Thoracic aorta (tissue), 2 donors: Measurements from ENCODE around the gene ZNF44. TPM values are rescaled to one million over a fixed set of nuclear protein-coding genes. Genes with fewer than 3 reads are reported as not detected.

Source experiments
- ATAC-seq: fragments of 150-250 bp; one replicate; pipeline ENCODE4 v1.8.0; 2017; ENCODE audit warnings: low read depth; ENCODE audit not compliant: insufficient number of reproducible peaks, low FRiP score
- DNase-seq: peaks from one replicate; pipeline ENCODE4 v3.0.0-alpha.2; 2020; ENCODE audit warnings: low spot score
- H3K27ac ChIP-seq, 2 donors: fragments of 200-600 bp; sonication (generic); 1 replicate in 1 of 2; 2 replicates in 1 of 2; pipeline ENCODE4 v1.5.1; 2016; ENCODE audit warnings: mild to moderate bottlenecking in 2 of 2, moderate library complexity in 2 of 2
- H3K27me3 ChIP-seq: fragments of 200-600 bp; sonication (generic); replicated peaks from 2 replicates; pipeline ENCODE4 v1.6.0; 2016; ENCODE audit warnings: mild to moderate bottlenecking; ENCODE audit not compliant: insufficient read depth
- H3K36me3 ChIP-seq: fragments of 200-600 bp; sonication (generic); one replicate; pipeline ENCODE4 v1.5.1; 2016
- H3K4me1 ChIP-seq, 2 donors: fragments of 200-600 bp; sonication (generic); 1 replicate in 1 of 2; 2 replicates in 1 of 2; pipeline versions ENCODE4 v1.5.1 to v1.6.0; 2016; ENCODE audit warnings: low read depth in 2 of 2, mild to moderate bottlenecking in 1 of 2; ENCODE audit not compliant: control insufficient read depth in 1 of 2
- H3K4me3 ChIP-seq: fragments of 200-600 bp; sonication (generic); 2 replicates; pipeline ENCODE4 v1.5.1; 2016; ENCODE audit warnings: mild to moderate bottlenecking
- H3K9me3 ChIP-seq: fragments of 200-600 bp; sonication (generic); 2 replicates; pipeline ENCODE4 v1.5.1; 2016
- CTCF ChIP-seq: fragments of 200-600 bp; sonication (generic); IDR thresholded peaks from one replicate; pipeline ENCODE4 v1.5.1; 2019; ENCODE audit warnings: antibody characterized with exemption
- total RNA-seq, 2 donors: library from RNA; depleted of rRNA; stranded (reverse); fragments of >200 nt; gene quantifications; one replicate each; pipeline versions ENCODE4 v1.1.0 to v1.2.3, GENCODE V29; 2016

The ZNF44 gene
- total RNA-seq, 2 donors from 2014 or later = 9.5 to 13.2 TPM

DNA sequence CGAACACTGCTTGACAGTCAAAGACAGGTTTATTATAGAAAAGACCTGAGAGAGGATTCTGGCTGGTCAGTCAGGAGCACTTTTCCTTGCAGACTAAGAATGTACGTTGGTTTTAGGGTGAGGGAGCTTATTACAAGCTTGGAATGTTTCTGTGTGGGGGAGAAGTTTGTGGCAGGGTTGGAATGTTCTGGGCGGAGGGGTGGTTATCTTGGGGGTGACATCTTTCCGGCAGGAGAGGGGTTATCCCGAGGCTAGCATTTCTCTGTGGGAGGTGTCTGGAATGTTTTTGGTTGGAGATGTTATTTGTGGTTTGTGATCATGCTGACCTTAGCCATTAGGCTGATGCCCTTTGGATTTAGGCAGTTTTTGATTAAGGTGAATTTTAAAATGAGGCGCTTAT, 70.0 kb downstream of the ZNF44 start:
- Histone ChIP-seq H3K4me3 (no peak overlapping the region), H3K9me3 (peaks cover 2% of the 10 kb centered on the region), H3K36me3 (peaks cover 21% of the 10 kb centered on the region), H3K27ac (no peak overlapping the region), H3K27me3 (no peaks in the 10 kb centered on the region), H3K4me1 (no peaks in the 10 kb centered on the region)
- ATAC-seq = no peak
- no peak for TF ChIP-seq CTCF
- DNase-seq = no peak

DNA sequence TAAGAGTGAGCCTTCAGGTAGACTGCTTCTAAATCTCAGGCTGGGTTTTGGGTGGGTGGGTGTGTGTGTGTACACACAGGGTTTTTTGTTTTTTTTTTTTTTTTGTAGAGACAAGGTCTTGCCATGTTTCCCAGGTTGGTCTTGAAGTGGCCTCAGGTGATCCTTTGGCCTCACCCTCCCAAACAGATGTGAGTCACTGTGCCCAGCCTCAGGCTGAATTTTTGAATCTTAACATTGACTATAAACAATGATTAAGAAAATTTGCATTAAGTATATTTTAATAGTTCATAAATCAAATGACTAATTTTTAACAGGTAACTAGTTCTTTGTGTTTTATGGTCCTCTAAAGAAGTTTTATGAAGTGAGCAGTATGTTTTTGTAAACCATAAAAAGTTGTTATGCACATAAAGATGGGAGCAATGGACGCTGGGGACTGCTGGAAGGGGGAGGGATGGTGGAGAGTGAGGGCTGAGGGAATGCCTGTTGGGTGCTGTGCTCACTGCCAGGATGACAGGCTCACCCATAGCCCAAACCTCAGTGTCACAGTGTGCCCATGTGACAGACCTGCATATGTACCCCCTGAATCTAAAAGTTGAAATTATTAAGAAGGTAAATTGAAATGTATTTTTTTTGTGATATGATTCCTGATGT, 71.6 kb downstream of the ZNF44 start:
- no peak for TF ChIP-seq CTCF
- ATAC-seq (no peak), DNase-seq (no peak)
- peaks cover 18% of the 10 kb centered on the region for H3K36me3 ChIP-seq
- H3K9me3 ChIP-seq = peaks cover 17% of the 10 kb centered on the region
- no peak overlapping the region for H3K4me3 ChIP-seq
- H3K27me3 ChIP-seq = no peaks in the 10 kb centered on the region
- no peak overlapping the region for H3K27ac ChIP-seq
- H3K4me1 ChIP-seq = no peaks in the 10 kb centered on the region

Other genes with a start within 250 kb of the ZNF44 start
- 1 to 10 TPM in 1 of 2 donors, not detected in 1; 1.4 TPM for gene ZNF878, start 241.9 kb downstream of the ZNF44 start, total RNA-seq
- gene ZNF844, start 230.2 kb downstream of the ZNF44 start, total RNA-seq = 1 to 10 TPM; 4.7 to 9.0 TPM
- gene ZNF20, start 154.5 kb downstream of the ZNF44 start, total RNA-seq = 1 to 10 TPM; 2.2 to 4.3 TPM
- 1 to 10 TPM; 3.1 to 7.3 TPM for gene ZNF625, start 138.1 kb downstream of the ZNF44 start, total RNA-seq
- gene ZNF136, start 131.8 kb downstream of the ZNF44 start, total RNA-seq = 10 to 100 TPM; 12.7 to 27.7 TPM
- gene ZNF563, start 38.8 kb upstream of the ZNF44 start, total RNA-seq = 1 to 10 TPM; 3.1 to 7.9 TPM
- gene ZNF442, start 70.8 kb upstream of the ZNF44 start, total RNA-seq = 10 to 100 TPM in 1 of 2 donors, under 1 TPM in 1; 0.81 to 11.1 TPM
- 1 to 10 TPM; 6.8 to 7.6 TPM for gene ZNF799, start 106.4 kb upstream of the ZNF44 start, total RNA-seq
- gene ZNF443, start 146.1 kb upstream of the ZNF44 start, total RNA-seq = 1 to 10 TPM; 2.4 to 3.4 TPM
- 1 to 10 TPM; 1.4 to 3.5 TPM for gene ZNF709, start 189.9 kb upstream of the ZNF44 start, total RNA-seq